GM04504 (cell line): ENCODE results near the gene ZNF10.

ENCODE experiments used
- DNase-seq: peaks from one replicate; pipeline ENCODE4 v3.0.0-alpha.2; 2012; ENCODE audit warnings: low read depth

Gene ZNF10

DNA sequence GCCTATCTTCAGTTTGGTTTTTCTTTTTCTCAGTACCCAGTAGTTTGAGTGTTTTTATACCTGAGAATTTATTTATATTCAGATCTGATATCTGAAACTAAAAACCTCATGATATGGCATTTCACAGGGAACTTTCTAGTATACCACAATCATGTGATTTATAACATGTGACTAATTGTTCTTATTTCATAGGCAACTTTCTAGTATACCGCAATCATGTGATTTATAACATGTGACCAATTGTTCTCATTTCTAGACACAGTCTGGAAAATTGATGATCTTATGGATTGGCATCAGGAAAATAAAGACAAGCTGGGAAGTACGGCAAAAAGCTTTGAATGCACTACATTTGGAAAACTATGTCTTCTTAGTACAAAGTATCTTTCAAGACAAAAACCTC is 71.5 kb downstream of the ZNF10 start:
- DNase-seq = no peak

GRCh38 chr12:133202493-133203343 is 72.3 kb downstream of the ZNF10 start:
- DNase-seq = no peak

DNA sequence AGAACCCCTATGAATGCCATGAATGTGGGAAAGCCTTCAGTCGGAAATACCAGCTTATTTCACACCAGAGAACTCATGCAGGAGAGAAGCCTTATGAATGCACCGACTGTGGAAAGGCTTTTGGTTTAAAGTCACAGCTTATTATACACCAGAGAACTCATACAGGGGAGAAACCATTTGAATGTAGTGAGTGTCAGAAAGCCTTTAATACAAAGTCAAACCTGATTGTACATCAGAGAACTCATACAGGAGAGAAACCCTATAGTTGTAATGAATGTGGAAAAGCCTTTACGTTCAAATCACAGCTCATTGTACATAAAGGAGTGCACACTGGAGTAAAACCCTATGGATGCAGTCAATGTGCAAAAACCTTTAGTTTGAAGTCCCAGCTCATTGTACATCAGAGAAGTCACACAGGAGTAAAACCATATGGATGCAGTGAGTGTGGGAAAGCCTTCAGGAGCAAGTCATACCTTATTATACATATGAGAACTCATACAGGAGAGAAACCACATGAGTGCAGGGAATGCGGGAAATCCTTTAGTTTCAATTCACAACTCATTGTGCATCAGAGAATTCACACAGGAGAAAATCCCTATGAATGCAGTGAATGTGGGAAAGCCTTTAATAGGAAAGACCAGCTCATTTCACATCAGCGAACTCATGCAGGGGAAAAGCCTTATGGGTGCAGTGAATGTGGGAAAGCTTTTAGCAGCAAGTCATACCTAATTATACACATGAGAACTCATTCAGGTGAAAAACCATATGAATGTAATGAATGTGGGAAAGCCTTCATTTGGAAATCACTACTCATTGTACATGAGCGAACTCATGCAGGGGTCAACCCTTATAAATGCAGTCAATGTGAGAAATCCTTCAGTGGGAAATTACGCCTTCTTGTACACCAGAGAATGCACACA is 73.2 kb downstream of the ZNF10 start:
- no peak for DNase-seq

DNA sequence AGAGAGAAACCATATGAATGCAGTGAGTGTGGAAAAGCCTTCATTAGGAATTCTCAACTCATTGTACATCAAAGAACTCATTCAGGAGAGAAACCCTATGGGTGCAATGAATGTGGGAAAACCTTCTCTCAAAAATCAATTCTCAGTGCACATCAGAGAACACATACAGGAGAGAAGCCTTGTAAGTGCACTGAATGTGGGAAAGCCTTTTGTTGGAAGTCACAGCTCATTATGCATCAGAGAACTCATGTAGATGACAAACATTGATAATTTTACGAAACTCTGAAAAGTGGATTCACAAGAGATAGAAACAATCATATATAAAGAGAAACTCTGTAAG is 73.8 kb downstream of the ZNF10 start:
- DNase-seq = no peak

DNA sequence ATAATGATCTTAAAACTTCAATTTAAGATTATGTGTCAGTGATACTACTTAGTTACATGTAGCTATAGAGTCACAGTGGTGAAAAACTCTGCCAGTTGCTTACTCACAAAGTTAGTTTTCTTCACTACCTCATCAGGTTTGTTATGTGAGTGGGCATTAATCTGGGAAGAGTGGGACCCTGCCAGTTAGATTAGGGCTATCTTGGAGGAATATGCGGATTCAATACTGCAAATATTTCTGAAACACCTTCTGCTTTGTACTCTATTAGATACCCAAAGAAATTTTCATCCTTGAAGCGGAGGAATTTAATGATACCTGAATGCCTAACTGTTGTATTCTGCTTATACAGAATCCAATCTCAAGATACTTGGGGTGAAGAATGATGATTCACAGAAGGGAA is 76.0 kb downstream of the ZNF10 start:
- no peak for DNase-seq
